Gastroesophageal sphincter (tissue), 3 donors: ENCODE measurements around the gene DOCK7.

Experiments
- EP300 ChIP-seq: sonication (generic); formaldehyde crosslinking; IDR thresholded peaks from one replicate; pipeline ENCODE4 v1.6.1; 2017; ENCODE audit warnings: antibody characterized with exemption, mild to moderate bottlenecking
- POLR2A ChIP-seq, 2 donors: fragments of 450-650 bp; IDR thresholded peaks; one replicate each; pipeline ENCODE4 v1.6.1; 2017; ENCODE audit warnings: antibody characterized with exemption in 2 of 2, mild to moderate bottlenecking in 2 of 2, moderate library complexity in 1 of 2
- TF ChIP-seq, protein P1 (sequence below), 4 experiments: fragments of 200-600 bp in 2 of 4; fragments of 450-650 bp in 2 of 4; sonication (generic) in 1 of 4; IDR thresholded peaks; one replicate each; pipeline ENCODE4 v1.5.1; 2017 to 2019; ENCODE audit warnings: antibody characterized with exemption in 4 of 4, mild to moderate bottlenecking in 2 of 4, moderate library complexity in 2 of 4

DNA sequence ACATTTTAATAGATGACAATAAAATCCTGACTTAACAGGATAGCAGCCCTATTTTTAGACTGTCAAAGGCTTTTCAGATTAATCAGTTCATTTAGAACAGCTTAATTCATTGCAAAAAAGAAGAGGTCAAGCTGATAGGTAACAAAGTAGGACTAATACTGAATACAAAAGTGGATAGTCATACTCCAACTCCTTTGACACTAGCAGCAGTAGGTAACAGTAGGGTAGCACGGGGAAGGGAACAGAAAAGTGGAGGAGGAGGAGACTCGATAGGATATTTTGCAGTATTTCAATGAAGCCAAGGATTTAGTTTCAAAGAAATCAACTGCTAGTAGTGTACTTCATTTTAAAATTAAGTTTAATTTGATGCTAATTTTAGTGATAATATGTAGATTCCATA is 200.2 kb downstream of the DOCK7 start:
- TF ChIP-seq, protein P1, sequence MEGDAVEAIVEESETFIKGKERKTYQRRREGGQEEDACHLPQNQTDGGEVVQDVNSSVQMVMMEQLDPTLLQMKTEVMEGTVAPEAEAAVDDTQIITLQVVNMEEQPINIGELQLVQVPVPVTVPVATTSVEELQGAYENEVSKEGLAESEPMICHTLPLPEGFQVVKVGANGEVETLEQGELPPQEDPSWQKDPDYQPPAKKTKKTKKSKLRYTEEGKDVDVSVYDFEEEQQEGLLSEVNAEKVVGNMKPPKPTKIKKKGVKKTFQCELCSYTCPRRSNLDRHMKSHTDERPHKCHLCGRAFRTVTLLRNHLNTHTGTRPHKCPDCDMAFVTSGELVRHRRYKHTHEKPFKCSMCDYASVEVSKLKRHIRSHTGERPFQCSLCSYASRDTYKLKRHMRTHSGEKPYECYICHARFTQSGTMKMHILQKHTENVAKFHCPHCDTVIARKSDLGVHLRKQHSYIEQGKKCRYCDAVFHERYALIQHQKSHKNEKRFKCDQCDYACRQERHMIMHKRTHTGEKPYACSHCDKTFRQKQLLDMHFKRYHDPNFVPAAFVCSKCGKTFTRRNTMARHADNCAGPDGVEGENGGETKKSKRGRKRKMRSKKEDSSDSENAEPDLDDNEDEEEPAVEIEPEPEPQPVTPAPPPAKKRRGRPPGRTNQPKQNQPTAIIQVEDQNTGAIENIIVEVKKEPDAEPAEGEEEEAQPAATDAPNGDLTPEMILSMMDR (IDR thresholded peaks at IDR 0.05) = no peak
- TF ChIP-seq EP300 = no peak
- TF ChIP-seq POLR2A (IDR thresholded peaks at IDR 0.05) = no peak
